ENCODE results near the gene LRRC8A. TPM values are rescaled to one million over a fixed set of nuclear protein-coding genes. Genes with fewer than 3 reads are reported as not detected.
A peak's percentile ranks its signal among the peaks of the same experiment; 100 is the strongest.

LRRC8A gene
- total RNA-seq: 68.1 TPM
- long read RNA-seq, full-length matches to known transcripts: 206 of 318 reads
- long read RNA-seq, partial matches to known transcripts: 74 of 318 reads
- long read RNA-seq, other reads (novel, unspliced or antisense): 38 of 318 reads

DNA sequence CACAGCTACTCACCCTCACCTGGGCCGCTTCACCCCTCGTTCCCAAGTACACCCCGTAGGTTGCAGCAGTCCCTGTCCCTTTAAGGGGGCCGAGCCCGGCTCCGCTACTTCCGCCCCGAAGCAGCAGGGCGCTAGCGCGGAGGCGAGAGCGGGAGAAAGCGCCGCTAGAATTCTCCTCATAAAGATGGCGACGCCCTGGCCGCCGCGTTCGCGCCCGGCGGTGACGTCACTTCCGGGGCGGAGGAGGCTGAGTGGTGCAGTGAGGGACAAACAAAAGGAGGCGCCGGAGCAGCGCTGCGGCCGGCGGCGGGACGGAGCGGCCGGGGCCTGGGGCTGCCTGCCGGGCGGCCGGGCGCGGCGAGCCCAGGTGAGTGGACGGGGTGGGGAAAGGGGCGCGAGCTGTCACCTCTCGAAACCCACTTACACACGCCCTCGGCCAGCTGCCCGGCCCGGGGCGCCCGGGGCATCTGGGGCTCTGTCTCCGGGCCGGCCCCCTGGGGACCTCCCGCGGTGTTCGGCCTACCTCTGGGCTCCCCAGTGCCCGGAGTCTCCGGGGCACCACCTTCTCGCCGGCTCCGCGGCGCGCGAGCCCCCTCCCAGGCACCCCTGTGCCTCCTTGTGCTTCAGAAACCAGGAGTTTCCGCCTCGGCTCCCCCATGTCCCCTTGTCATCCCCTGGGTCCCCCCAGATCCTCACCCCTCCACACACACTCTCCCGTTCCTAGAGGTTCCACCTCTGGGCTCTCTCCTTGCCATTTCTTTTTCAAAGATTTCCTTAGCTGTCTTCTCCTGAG, at the start of gene LRRC8A, which contains the start of gene KYAT1:
TSS of gene LRRC8A (plus strand) at position 250 of the 793 bp plus-strand sequence. CDS start 25,032 bp downstream, outside the sequence.
TSS of gene KYAT1 (minus strand) at position 67 of the 793 bp plus-strand sequence. CDS start 36,545 bp downstream, outside the sequence.
- no peaks in the 10 kb centered on the region for H3K27me3 ChIP-seq
- intact Hi-C loops (cut with DNase I): no loop called here
- peak within 1 kb of the TSS; percentile 98 for H3K4me3 ChIP-seq
- ATAC-seq (peak; percentile 95), DNase-seq (peak; percentile 99)
- TF ChIP-seq, protein P1, sequence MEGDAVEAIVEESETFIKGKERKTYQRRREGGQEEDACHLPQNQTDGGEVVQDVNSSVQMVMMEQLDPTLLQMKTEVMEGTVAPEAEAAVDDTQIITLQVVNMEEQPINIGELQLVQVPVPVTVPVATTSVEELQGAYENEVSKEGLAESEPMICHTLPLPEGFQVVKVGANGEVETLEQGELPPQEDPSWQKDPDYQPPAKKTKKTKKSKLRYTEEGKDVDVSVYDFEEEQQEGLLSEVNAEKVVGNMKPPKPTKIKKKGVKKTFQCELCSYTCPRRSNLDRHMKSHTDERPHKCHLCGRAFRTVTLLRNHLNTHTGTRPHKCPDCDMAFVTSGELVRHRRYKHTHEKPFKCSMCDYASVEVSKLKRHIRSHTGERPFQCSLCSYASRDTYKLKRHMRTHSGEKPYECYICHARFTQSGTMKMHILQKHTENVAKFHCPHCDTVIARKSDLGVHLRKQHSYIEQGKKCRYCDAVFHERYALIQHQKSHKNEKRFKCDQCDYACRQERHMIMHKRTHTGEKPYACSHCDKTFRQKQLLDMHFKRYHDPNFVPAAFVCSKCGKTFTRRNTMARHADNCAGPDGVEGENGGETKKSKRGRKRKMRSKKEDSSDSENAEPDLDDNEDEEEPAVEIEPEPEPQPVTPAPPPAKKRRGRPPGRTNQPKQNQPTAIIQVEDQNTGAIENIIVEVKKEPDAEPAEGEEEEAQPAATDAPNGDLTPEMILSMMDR (IDR thresholded peaks at IDR 0.05): no peak
- no peaks in the 10 kb centered on the region for H3K9me3 ChIP-seq
- H3K27ac ChIP-seq: peak within 1 kb of the TSS; percentile 95
- peaks cover 14% of the 10 kb centered on the region for H3K36me3 ChIP-seq
- H3K4me1 ChIP-seq: peaks cover 46% of the 10 kb centered on the region

DNA sequence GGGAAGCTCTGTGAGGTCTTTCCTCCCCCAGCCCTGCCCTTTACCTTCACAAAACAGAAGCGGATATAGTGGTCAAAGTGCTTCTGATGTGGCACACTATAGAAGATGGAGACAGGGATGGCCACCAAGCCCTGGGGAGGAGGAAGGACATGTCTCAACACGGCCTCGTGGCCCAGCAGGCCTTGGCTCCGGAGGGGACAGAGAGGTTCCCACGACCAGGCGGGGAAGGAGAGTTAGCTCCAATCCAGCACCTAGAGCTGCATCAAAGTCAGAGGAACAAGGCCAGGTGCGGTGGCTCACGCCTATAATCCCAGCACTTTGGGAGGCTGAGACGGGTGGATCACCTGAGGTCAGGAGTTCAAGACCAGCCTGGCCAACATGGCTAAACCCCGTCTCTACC, 48.2 kb upstream of the LRRC8A start:
- no peaks in the 10 kb centered on the region for H3K27me3 ChIP-seq
- ATAC-seq: no peak
- no peaks in the 10 kb centered on the region for H3K36me3 ChIP-seq
- peaks cover 5% of the 10 kb centered on the region for H3K4me1 ChIP-seq
- TF ChIP-seq, protein P1 (IDR thresholded peaks at IDR 0.05): no peak
- no peak for DNase-seq
- H3K27ac ChIP-seq: no peak overlapping the region
- no peak overlapping the region for H3K4me3 ChIP-seq
- no peaks in the 10 kb centered on the region for H3K9me3 ChIP-seq
- intact Hi-C loops (cut with DNase I): no loop called here

DNA sequence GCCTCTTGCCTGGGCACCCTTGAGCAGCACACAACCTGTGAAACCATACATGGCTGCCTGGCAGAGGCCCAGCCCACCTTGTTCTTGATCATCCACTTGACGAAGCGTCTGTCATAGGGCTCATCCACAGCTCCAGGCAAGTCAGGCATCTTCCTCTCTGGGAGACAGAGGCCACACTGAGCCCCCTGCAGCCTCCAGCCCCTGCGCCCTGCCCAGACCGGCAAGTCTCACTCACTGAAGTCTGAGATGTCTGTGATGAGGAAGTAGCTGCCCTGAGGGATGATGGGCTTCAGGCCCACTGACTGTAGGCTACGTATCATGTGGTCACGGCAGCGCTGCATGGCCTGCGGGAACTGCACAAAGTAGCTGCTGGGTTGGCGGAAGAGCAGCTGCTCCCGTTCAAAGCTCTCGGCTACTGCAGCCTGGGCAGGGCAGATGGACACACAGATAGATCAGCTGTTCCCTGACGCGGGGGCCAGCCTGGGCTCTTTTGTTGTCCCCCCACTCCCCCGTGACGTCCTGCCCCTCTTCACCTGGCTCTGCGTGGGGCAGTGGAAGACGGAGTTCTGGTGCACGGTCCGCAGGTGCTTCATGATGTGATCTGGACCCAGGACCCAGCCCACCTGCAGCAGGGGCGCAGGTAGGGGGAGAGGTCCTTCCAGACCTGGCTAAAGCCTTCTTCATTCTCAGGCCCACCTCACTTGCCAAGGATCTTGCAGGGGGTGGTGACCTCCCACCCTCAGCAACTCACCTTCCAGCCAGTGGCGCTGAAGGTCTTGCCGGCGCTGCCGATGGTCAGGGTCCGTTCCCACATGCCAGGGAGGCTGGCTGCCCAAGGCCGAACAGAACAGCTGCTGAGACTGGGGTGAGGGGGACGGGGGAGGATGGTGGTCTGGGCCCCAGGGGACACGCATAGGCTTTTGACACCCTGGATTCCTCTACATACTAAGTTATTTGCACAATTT, 46.4 kb upstream of the LRRC8A start:
- no peak for DNase-seq
- no peaks in the 10 kb centered on the region for H3K4me1 ChIP-seq

DNA sequence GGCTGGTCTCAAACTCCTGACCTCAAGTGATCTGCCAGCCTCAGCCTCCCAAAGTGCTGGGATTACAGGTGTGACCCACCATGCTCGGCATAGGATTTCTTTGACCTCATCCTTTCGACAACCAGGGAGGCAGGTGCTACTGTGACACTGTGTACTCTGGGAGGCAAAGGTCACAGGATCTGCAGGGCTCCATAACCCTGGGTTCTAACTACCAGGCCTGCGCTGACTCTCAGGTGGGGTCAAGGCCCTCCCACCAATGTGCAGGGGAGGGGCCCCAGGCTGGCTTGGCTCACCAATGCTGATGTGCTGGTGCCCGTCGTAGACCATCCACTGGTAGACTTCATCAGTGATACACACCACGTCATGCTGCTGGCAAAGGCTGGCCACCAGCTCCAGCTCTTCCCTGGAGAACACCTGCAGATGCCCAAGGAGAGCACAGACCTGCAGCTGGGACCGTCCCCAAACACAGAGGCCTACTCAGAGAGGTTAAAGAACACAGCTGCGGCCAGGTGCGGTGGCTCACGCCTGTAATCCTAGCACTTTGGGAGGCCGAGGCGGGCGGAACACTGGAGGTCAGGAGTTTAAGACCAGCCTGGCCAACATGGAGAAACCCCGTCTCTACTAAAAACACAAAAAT, 45.3 kb upstream of the LRRC8A start:
- H3K4me1 ChIP-seq: no peaks in the 10 kb centered on the region
- no peak for DNase-seq
- H3K27me3 ChIP-seq: no peaks in the 10 kb centered on the region
- ATAC-seq: no peak
- intact Hi-C loops (cut with DNase I): no loop called here
- TF ChIP-seq, protein P1 (IDR thresholded peaks at IDR 0.05): no peak
- no peaks in the 10 kb centered on the region for H3K9me3 ChIP-seq
- no peak overlapping the region for H3K4me3 ChIP-seq
- no peaks in the 10 kb centered on the region for H3K36me3 ChIP-seq
- no peak overlapping the region for H3K27ac ChIP-seq

More for the DNA sequence above, 46.4 kb upstream of the LRRC8A start:
- Histone ChIP-seq H3K27me3 (no peaks in the 10 kb centered on the region), H3K9me3 (no peaks in the 10 kb centered on the region), H3K36me3 (no peaks in the 10 kb centered on the region), H3K27ac (no peak overlapping the region), H3K4me3 (no peak overlapping the region)
- TF ChIP-seq, protein P1 (IDR thresholded peaks at IDR 0.05): no peak
- intact Hi-C loops (cut with DNase I): no loop called here
- ATAC-seq: no peak

DNA sequence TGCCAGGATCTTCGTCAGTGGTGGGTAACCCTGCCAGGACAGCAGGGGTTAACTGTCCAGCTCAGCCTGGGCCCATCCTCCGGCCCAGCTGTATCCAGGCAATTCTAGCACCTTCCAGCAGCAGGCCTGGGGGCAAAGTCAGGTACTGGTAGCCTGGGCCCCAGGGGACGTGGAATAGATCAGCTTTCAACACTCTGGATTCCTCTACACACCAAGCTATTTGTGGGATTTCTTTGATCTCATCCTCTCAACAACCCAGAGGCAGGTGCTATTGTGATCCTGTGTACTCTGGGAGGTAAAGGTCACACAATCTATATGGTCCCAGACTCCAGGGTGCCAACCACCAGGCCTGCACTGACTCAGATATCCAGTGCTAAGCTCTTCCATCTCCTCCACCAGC, 43.6 kb upstream of the LRRC8A start:
- ATAC-seq (no peak), DNase-seq (no peak)
- Histone ChIP-seq H3K9me3 (no peaks in the 10 kb centered on the region), H3K4me3 (no peak overlapping the region), H3K27me3 (no peaks in the 10 kb centered on the region), H3K4me1 (no peaks in the 10 kb centered on the region), H3K27ac (no peak overlapping the region), H3K36me3 (no peaks in the 10 kb centered on the region)
- intact Hi-C loops (cut with DNase I): no loop called here
- TF ChIP-seq, protein P1 (IDR thresholded peaks at IDR 0.05): no peak

All from upper lobe of right lung (tissue), 1 donor.